Measurements from ENCODE around the gene EHMT1.

EHMT1 gene

GRCh38 chr9:137832830-137833590, 214.2 kb downstream of the EHMT1 start:
- DNase-seq: no peak

- DNase-seq: no peak
Observed at GRCh38 chr9:137833721-137834613, 215.2 kb downstream of the EHMT1 start.

GRCh38 chr9:137834846-137835546, 216.2 kb downstream of the EHMT1 start:
- DNase-seq: no peak

GRCh38 chr9:137836151-137836830, 217.5 kb downstream of the EHMT1 start:
- DNase-seq: no peak

- no peak for DNase-seq
Observed at GRCh38 chr9:137836831-137837241, 218.0 kb downstream of the EHMT1 start.

- DNase-seq: no peak
Observed at GRCh38 chr9:137837345-137838278, 218.8 kb downstream of the EHMT1 start.

- DNase-seq: no peak
Observed at GRCh38 chr9:137838576-137838975, 219.8 kb downstream of the EHMT1 start.

GRCh38 chr9:137843355-137843754, 224.6 kb downstream of the EHMT1 start:
- DNase-seq: no peak

- no peak for DNase-seq
Observed at GRCh38 chr9:137851516-137852267, 232.9 kb downstream of the EHMT1 start.

GRCh38 chr9:137853392-137853995, 234.7 kb downstream of the EHMT1 start:
- no peak for DNase-seq

- DNase-seq: no peak
Observed at GRCh38 chr9:137860361-137860760, 241.6 kb downstream of the EHMT1 start.

- DNase-seq: no peak
Observed at GRCh38 chr9:137865581-137866145, 246.9 kb downstream of the EHMT1 start.

- DNase-seq: no peak
Observed at GRCh38 chr9:137866226-137867141, 247.7 kb downstream of the EHMT1 start.

GRCh38 chr9:137870432-137870831, 251.6 kb downstream of the EHMT1 start:
- no peak for DNase-seq

GRCh38 chr9:137872296-137872695, 253.5 kb downstream of the EHMT1 start:
- DNase-seq: no peak

GRCh38 chr9:137873408-137873807, 254.6 kb downstream of the EHMT1 start:
- no peak for DNase-seq

- DNase-seq: no peak
Observed at GRCh38 chr9:137873858-137874362, 255.1 kb downstream of the EHMT1 start.

- no peak for DNase-seq
Observed at GRCh38 chr9:137875354-137875753, 256.5 kb downstream of the EHMT1 start.

GRCh38 chr9:137875846-137876245, 257.0 kb downstream of the EHMT1 start:
- no peak for DNase-seq

Data from NCI-H510A (cell line).